Neural progenitor cell (in vitro differentiated cells): Measurements from ENCODE around the gene MORN3. TPM values are rescaled to one million over a fixed set of nuclear protein-coding genes. Genes with fewer than 3 reads are reported as not detected.
A peak's percentile ranks its signal among the peaks of the same experiment; 100 is the strongest.

ENCODE experiments used
- DNase-seq: peaks from one replicate; pipeline ENCODE4 v3.0.0-alpha.2; 2016; ENCODE audit warnings: low spot score
- H2AFZ ChIP-seq: fragments of 200-600 bp; sonication (generic); replicated peaks from 2 replicates; pipeline ENCODE4 v1.6.1; 2016; ENCODE audit warnings: antibody characterized with exemption
- H3F3A ChIP-seq: fragments of 200-600 bp; sonication (generic); 2 replicates; pipeline ENCODE4 v1.6.1; 2016; ENCODE audit warnings: antibody characterized with exemption, low read depth
- H3K27ac ChIP-seq: fragments of 200-600 bp; sonication (generic); 2 replicates; pipeline ENCODE4 v1.5.1; 2016; ENCODE audit warnings: mild to moderate bottlenecking
- H3K27me3 ChIP-seq: fragments of 200-600 bp; sonication (generic); 2 replicates; pipeline ENCODE4 v1.6.1; 2016; ENCODE audit warnings: mild to moderate bottlenecking, moderate library complexity
- H3K36me3 ChIP-seq: fragments of 200-600 bp; sonication (generic); 2 replicates; pipeline ENCODE4 v1.5.1; 2016
- H3K4me1 ChIP-seq: fragments of 200-600 bp; sonication (generic); 2 replicates; pipeline ENCODE4 v1.6.1; 2016; ENCODE audit warnings: mixed run types
- H3K4me2 ChIP-seq: fragments of 200-600 bp; sonication (generic); 2 replicates; pipeline ENCODE4 v1.6.1; 2016
- H3K4me3 ChIP-seq: fragments of 200-600 bp; sonication (generic); 2 replicates; pipeline ENCODE4 v1.5.1; 2016
- H3K79me2 ChIP-seq: fragments of 200-600 bp; sonication (generic); 2 replicates; pipeline ENCODE4 v1.6.1; 2016; ENCODE audit warnings: low read depth
- H3K9ac ChIP-seq: fragments of 200-600 bp; sonication (generic); 2 replicates; pipeline ENCODE4 v1.6.1; 2016
- H3K9me3 ChIP-seq: fragments of 200-600 bp; sonication (generic); 2 replicates; pipeline ENCODE4 v1.5.1; 2016; ENCODE audit warnings: low read depth
- H4K20me1 ChIP-seq: fragments of 200-600 bp; sonication (generic); 2 replicates; pipeline ENCODE4 v1.6.1; 2016; ENCODE audit warnings: low read depth
- H3K27ac Mint-ChIP-seq: 3 replicates; pipeline ENCODE4 v1.8.0; 2021; ENCODE audit warnings: mixed read lengths
- H3K27me3 Mint-ChIP-seq: 2 replicates; pipeline ENCODE4 v1.8.0; 2022; ENCODE audit warnings: low read depth, mild to moderate bottlenecking, inconsistent platforms, moderate library complexity, mixed read lengths; ENCODE audit not compliant: insufficient read depth
- H3K36me3 Mint-ChIP-seq: 3 replicates; pipeline ENCODE4 v1.8.0; 2021; ENCODE audit warnings: mixed read lengths
- H3K4me1 Mint-ChIP-seq: 3 replicates; pipeline ENCODE4 v1.8.0; 2021; ENCODE audit warnings: mixed read lengths
- H3K4me3 Mint-ChIP-seq: 3 replicates; pipeline ENCODE4 v1.8.0; 2021; ENCODE audit warnings: mild to moderate bottlenecking, moderate library complexity, mixed read lengths
- H3K9me3 Mint-ChIP-seq: 3 replicates; pipeline ENCODE4 v1.8.0; 2020; ENCODE audit warnings: mixed read lengths
- CTCF ChIP-seq: fragments of 200-600 bp; sonication (generic); IDR thresholded peaks from 2 replicates; pipeline ENCODE4 v1.5.1; 2017; ENCODE audit warnings: antibody characterized with exemption, mild to moderate bottlenecking
- EZH2 ChIP-seq: fragments of 200-600 bp; sonication (generic); IDR thresholded peaks from 2 replicates; pipeline ENCODE4 v1.6.1; 2017; ENCODE audit warnings: antibody characterized with exemption, mild to moderate bottlenecking, moderate library complexity
- EZH2phosphoT487 ChIP-seq: fragments of 200-600 bp; sonication (generic); IDR thresholded peaks from 2 replicates; pipeline ENCODE4 v1.6.1; 2017; ENCODE audit warnings: antibody characterized with exemption
- total RNA-seq: library from RNA; depleted of rRNA; stranded (reverse); fragments of >200 nt; gene quantifications from 2 replicates; pipeline ENCODE4 v1.2.3, GENCODE V29; 2015; ENCODE audit warnings: low replicate concordance

MORN3 gene
- total RNA-seq, 1 donor from 2014 or later: 0.19 TPM

GRCh38 chr12:121628037-121628436, 41.4 kb downstream of the MORN3 start:
- H2AFZ ChIP-seq: no peak overlapping the region
- H3K9me3 Mint-ChIP-seq: no peaks in the 10 kb centered on the region

DNA sequence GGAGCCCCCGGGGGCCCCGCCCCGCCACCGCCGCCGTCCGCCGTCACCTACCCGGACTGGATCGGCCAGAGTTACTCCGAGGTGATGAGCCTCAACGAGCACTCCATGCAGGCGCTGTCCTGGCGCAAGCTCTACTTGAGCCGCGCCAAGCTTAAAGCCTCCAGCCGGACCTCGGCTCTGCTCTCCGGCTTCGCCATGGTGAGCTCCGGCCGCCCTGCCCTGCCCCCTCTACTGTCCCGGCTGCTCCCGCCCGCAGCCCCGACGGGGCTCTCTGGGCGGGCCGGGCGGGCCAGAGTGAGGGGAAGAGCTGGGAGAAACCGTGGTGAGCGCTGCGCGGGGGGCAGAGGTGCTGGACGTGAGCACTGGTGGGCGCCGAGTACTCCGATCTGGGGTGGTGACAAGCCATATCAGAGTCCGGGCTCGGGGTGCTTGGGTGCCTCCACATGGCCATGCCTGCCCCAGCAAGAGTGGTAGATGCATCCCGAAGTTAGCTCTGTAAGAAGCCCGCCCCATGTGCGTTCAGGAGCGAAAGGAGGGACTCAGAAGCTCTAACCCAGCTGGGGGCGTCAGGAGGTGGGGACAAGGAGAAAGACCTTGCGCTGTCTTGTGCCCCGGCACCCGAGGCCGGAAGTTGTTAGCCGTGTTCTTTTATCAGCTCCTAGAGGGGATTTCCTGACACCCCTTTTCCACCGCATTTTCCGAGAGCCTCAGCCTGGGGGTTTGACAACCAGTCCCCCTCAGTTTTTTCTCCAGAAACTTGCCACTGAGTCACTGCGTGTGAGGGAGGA, 42.4 kb downstream of the MORN3 start:
- peaks cover 52% of the 10 kb centered on the region for H4K20me1 ChIP-seq
- peaks cover 53% of the 10 kb centered on the region for H3K79me2 ChIP-seq
- H3K4me3 Mint-ChIP-seq: peak overlapping the region; percentile 91
- peak overlapping the region; percentile 95 for H3K4me3 ChIP-seq
- no peaks in the 10 kb centered on the region for H3K9me3 ChIP-seq
- H2AFZ ChIP-seq: peak overlapping the region; percentile 51
- peaks cover 26% of the 10 kb centered on the region for H3K4me1 ChIP-seq
- H3K9me3 Mint-ChIP-seq: no peaks in the 10 kb centered on the region
- peaks cover 9% of the 10 kb centered on the region for H3K36me3 Mint-ChIP-seq
- peaks cover 42% of the 10 kb centered on the region for H3K4me1 Mint-ChIP-seq
- peak overlapping the region; percentile 80 for H3K4me2 ChIP-seq
- TF ChIP-seq EZH2phosphoT487 (no peak), CTCF (no peak), EZH2 (no peak)
- H3K27me3 Mint-ChIP-seq: peaks cover 16% of the 10 kb centered on the region
- H3K27ac Mint-ChIP-seq: no peak overlapping the region
- peaks cover 36% of the 10 kb centered on the region for H3F3A ChIP-seq
- peak; percentile 84 for DNase-seq
- no peaks in the 10 kb centered on the region for H3K36me3 ChIP-seq
- H3K9ac ChIP-seq: peak overlapping the region; percentile 47
- H3K27ac ChIP-seq: peak overlapping the region; percentile 70
- no peaks in the 10 kb centered on the region for H3K27me3 ChIP-seq

More at GRCh38 chr12:121628037-121628436, 41.4 kb downstream of the MORN3 start:
- Mint-ChIP-seq H3K27ac (no peak overlapping the region), H3K27me3 (peaks cover 19% of the 10 kb centered on the region), H3K4me1 (peaks cover 52% of the 10 kb centered on the region), H3K4me3 (peak overlapping the region; percentile 91), H3K36me3 (peaks cover 11% of the 10 kb centered on the region)
- TF ChIP-seq EZH2phosphoT487 (no peak), CTCF (no peak), EZH2 (no peak)
- Histone ChIP-seq H3K9ac (no peak overlapping the region), H3K9me3 (no peaks in the 10 kb centered on the region), H3K4me1 (peaks cover 36% of the 10 kb centered on the region), H3K4me3 (peak overlapping the region; percentile 95), H3K79me2 (peaks cover 63% of the 10 kb centered on the region), H3F3A (peaks cover 46% of the 10 kb centered on the region), H3K27me3 (no peaks in the 10 kb centered on the region), H3K4me2 (peak overlapping the region; percentile 80), H4K20me1 (peaks cover 62% of the 10 kb centered on the region), H3K36me3 (no peaks in the 10 kb centered on the region), H3K27ac (no peak overlapping the region)
- no peak for DNase-seq

DNA sequence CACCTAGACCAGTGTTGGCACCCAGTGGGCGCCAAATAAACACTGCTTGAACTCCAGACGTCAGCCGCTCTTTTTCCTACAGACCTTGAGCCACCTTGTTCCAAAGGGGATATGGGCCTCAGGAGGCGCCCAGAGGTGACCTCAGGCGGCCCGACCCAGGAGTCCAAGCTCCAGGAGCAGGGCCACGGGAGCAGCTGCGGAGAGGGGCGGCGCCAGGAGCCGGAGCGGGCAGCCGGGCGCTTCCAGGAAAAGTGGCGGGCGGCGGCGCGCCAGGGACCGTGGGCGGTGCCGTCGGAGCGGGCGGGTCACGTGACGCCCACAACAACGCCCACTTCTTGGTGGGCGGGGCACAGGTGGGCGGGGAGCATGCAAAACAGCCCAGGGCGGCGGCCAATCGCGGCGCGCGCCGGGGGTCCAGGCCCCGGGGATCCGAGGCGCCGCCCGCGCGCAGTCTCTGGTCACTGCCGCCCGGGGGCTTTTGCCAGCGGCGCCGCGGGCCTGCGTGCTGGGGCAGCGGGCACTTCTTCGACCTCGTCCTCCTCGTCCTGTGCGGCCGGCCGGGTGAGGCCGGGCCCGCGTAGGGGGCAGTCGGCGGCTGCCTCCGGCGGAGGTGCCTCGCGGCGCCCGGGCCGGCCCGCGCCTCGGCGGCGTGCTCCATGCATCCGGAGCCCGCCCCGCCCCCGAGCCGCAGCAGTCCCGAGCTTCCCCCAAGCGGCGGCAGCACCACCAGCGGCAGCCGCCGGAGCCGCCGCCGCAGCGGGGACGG, 43.2 kb downstream of the MORN3 start, which contains the start of gene ORAI1:
Gene ORAI1, plus strand, starts transcription at position 444 of the 766 bp plus-strand sequence.
- Histone ChIP-seq H3K4me1 (peaks cover 24% of the 10 kb centered on the region), H2AFZ (peak within 1 kb of the TSS; percentile 83), H3K36me3 (no peaks in the 10 kb centered on the region), H4K20me1 (peaks cover 44% of the 10 kb centered on the region), H3K27ac (peak within 1 kb of the TSS; percentile 70), H3K79me2 (peaks cover 46% of the 10 kb centered on the region), H3K27me3 (no peaks in the 10 kb centered on the region), H3F3A (peaks cover 30% of the 10 kb centered on the region), H3K4me3 (peak within 1 kb of the TSS; percentile 95), H3K9ac (peak within 1 kb of the TSS; percentile 47), H3K4me2 (peak within 1 kb of the TSS; percentile 80), H3K9me3 (no peaks in the 10 kb centered on the region)
- Mint-ChIP-seq H3K36me3 (peaks cover 6% of the 10 kb centered on the region), H3K27ac (no peak within 1 kb of the TSS), H3K27me3 (peaks cover 13% of the 10 kb centered on the region), H3K4me3 (peak within 1 kb of the TSS; percentile 91), H3K9me3 (no peaks in the 10 kb centered on the region), H3K4me1 (peaks cover 38% of the 10 kb centered on the region)
- DNase-seq: peak; percentile 98
- TF ChIP-seq EZH2 (no peak), CTCF (no peak), EZH2phosphoT487 (no peak)
